Ecto neural progenitor cell (in vitro differentiated cells): Measurements from ENCODE around the gene RBM17.
"Not testable (repeated sequence)": the region's sequence is repeated elsewhere in the genome, so short reads cannot be mapped to it uniquely, and the experiment has no call there.

Experiments used
- DNase-seq: peaks from one replicate; pipeline ENCODE4 v3.0.0-alpha.2; 2018; ENCODE audit warnings: low spot score

The RBM17 gene

DNA sequence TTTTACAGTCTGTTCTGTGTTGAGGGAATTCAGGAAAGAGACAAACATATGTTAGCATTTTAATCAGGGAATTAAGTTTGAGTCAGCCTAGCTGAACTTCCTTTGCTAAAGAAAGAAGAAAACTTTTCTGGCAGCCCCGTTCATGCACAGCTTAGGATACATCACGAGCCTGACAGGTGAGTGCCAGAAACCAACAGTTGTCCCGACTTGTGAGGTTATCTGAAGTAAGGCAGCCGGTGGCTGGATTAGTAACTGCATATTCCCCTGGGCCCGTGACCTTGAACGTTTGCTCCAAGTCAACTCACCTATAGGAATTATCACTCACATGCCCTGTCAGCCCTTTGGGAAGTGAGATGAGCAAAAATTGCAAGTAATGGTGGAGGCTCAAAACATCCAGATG lies 24.1 kb downstream of the RBM17 start:
- DNase-seq, result no peak

- no peak for DNase-seq
Measured at GRCh38 chr10:6114299-6114698, 25.5 kb downstream of the RBM17 start.

- DNase-seq, result no peak
Measured at GRCh38 chr10:6114805-6115341, 26.0 kb downstream of the RBM17 start.

DNA sequence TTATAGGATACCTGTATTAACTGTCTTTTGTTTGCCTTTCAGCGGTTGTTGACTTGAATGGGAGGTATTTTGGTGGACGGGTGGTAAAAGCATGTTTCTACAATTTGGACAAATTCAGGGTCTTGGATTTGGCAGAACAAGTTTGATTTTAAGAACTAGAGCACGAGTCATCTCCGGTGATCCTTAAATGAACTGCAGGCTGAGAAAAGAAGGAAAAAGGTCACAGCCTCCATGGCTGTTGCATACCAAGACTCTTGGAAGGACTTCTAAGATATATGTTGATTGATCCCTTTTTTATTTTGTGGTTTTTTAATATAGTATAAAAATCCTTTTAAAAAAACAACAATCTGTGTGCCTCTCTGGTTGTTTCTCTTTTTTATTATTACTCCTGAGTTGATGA lies 26.6 kb downstream of the RBM17 start:
- no peak for DNase-seq

DNA sequence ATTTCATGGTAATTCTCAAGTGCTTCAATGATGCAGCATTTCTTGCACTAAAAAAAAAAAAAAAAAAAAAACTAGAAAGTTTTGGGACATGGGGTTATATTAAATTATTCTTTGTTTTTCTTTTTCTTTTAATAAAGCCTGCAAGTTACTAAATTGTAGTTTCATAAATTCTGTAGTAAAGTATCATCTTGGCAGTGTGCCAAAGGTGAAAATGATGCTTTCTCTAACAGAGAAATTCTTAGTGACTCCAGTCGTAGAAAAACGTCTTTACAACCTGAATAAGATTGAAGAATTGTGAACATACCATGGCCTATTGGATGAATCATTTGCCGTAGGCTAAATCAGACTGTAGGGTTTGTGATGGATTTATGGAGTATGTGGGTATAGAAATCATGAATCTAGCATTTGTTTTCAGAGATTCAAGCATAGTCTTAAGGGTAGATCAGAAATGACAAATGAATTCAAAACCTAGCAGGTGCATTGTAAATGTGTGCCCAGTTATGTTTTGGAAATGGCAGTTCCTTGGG lies 27.1 kb downstream of the RBM17 start:
- DNase-seq, result no peak

- DNase-seq, result no peak
Measured at GRCh38 chr10:6116806-6117205, 28.0 kb downstream of the RBM17 start.

DNA sequence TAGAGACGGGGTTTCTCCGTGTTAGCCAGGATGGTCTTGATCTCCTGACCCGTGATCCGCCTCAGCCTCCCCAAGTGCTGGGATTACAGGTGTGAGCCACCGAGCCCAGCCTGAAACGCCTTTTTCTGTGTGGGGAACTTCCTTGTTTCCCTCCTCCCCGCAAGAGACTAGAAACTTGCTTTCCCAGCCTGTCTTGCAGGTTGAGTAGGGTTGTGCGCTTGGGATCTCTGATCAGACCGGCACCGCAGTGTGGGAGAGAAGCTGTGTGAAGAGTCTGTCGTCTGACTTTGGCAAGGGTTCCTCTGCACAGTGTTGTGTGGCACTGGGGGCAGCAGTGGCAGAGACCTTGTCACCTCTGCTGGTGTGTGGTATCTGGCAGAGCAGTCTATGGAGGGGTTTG lies 28.9 kb downstream of the RBM17 start:
- DNase-seq, result no peak

DNA sequence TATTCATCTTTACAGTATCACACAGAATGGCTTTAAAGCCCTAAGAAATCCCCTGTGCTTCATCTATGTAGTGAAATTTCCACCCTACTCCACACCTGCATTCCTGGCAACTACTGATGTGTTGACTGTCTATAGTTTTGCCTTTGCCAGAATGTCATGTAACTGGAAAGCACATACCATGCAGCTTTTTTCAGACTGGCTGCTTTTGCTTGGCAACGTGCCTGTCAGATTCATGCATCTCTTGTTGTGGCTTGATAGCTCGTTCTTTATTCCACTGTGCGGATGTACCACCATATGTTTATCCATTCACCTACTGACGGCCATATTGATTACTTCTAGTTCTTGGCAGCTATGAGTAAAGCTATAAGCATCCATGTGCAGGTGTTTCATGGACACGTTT lies 30.6 kb downstream of the RBM17 start:
- no peak for DNase-seq

DNA sequence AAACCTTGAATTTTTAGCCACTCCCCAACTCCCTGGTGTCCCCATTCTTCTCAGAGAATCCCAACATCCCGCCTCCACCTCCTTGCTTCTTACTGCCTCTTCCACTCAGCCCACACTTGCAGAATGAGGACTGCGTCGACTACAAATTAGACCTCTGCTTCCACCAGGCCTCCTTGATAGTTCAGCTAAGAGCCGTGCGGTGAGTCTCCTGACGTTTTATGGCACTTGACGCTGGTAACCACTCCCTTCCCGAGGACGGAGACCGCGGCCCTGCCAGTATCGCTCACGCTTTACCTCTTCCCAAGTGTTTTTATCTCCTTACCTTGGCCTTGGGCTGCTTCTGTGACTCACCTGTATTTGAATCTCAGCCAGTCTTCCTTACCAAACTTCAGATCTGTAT lies 31.1 kb downstream of the RBM17 start:
- no peak for DNase-seq

GRCh38 chr10:6120691-6121090 lies 31.9 kb downstream of the RBM17 start:
- no peak for DNase-seq

- no peak for DNase-seq
Measured at GRCh38 chr10:6121146-6121545, 32.3 kb downstream of the RBM17 start.

DNA sequence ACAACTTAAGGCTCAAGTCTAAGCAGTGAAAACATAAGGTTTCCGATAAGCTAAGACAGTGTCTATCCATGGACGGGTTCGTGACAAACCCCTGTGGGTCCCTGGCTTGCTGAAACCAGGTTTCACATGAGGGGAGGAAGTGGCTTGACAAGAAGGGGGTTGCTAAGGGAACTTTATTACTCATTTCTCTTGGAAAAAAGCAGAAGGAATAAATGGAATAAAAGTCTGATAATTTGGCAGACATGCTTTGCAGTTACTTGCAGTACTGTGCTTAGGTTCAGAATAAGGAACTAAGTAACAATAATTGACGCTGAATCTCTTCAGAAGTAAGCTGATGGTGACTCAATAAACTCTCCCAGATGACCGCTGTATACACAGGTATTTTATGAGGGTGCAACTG lies 34.7 kb downstream of the RBM17 start:
- DNase-seq, result no peak

- no peak for DNase-seq
Measured at GRCh38 chr10:6124666-6125065, 35.8 kb downstream of the RBM17 start.

DNA sequence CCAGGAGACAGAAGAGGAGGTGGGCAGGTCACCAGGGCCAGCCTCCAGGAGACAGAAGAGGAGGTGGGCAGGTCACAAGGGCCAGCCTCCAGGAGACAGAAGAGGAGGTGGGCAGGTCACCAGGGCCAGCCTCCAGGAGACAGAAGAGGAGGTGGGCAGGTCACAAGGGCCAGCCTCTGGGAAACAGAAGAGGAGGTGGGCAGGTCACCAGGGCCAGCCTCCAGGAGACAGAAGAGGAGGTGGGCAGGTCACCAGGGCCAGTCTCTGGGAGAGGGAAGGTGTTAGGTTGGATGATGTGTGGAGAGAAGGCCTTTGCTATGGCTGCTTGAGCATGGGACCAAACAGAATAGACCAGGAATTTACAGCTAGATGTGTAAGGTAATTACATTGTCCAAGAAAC lies 38.6 kb downstream of the RBM17 start:
- DNase-seq, result not testable (repeated sequence)

DNA sequence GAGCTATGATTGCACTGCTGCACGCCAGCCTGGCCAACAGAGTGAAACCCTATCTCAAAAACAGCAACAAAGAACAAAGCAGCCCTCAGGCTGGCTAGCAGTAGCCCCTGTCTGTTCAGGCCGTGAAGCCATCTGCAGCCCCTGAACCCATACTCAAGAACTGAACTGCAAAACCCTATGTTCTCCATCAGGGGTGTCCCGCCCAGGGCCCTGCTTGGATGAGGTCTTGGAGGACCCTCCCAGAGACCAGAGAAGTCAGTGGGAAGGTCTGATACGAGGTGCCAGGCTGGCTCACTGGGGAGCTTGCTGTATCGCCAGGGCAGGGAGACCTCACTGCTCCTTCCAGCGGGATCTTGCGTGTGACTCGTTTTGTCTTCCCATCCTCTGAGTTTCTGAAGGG lies 39.3 kb downstream of the RBM17 start:
- DNase-seq, result no peak

GRCh38 chr10:6128591-6129251 lies 39.9 kb downstream of the RBM17 start:
- DNase-seq, result no peak

DNA sequence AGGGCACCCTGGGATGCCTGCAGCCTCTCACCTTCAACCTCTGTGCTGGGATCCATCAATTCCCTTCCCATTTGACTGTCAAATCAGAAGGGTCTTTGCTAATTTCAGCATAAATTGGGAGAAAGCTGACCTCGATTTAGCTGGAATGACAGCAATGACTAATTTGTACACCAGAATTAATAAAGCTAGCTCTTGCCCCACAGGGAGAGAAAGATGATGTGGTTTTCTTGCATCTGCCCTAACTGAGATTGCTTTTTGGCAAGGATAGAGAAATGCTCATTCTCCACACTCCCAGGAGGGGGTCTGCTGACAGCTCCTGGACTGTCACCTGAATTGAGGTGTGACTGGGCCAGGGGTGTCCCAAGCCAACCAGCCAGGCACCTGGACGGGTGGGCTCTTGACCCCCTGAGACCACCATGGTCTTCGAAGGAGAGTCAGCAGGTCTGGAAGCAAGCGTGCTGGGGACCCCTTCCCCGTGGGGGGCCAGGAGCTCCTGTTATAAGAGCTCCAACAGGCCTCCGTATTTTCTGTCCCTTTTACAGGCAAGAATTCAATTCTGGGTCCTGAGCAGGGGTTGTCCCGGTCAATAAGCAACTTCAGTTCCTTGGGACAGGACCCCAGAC lies 42.1 kb downstream of the RBM17 start:
- no peak for DNase-seq

- no peak for DNase-seq
Measured at GRCh38 chr10:6133331-6134098, 44.7 kb downstream of the RBM17 start.

DNA sequence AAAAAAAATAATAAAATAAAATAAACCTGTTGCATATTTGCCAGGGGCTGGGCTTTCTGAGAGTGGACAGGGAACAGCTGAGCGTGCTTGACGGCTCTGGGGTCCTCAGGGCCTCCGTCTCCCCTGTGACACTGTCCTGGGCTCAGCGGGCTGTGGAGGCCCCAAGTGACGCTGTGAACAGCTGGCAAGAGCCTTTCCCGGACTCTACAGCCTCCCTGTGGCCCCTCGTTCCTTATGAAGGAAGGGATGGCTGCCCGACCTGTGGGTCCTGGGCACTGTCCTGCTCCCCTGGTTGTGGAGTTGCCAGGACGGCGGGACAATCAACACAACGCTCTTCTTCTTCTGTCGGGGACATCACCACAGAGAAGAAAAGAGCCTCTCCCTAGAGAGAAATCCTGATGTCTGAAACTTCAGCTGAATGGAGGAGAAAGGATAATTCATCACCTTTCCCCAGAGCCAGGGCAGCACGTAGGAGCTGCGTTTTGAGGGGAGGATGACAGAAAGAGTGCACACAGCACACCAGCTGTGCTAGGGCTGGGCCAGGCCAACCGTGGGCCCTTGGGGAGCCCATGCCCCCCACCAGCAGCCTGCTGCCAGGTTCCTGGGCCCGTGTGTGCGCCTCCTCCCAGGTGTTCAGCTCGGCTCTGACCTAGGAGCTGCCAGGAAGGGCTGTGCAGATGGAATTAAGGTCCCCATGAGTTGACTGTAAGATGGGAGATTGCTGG lies 45.4 kb downstream of the RBM17 start:
- no peak for DNase-seq

GRCh38 chr10:6135039-6135438 lies 46.2 kb downstream of the RBM17 start:
- no peak for DNase-seq

DNA sequence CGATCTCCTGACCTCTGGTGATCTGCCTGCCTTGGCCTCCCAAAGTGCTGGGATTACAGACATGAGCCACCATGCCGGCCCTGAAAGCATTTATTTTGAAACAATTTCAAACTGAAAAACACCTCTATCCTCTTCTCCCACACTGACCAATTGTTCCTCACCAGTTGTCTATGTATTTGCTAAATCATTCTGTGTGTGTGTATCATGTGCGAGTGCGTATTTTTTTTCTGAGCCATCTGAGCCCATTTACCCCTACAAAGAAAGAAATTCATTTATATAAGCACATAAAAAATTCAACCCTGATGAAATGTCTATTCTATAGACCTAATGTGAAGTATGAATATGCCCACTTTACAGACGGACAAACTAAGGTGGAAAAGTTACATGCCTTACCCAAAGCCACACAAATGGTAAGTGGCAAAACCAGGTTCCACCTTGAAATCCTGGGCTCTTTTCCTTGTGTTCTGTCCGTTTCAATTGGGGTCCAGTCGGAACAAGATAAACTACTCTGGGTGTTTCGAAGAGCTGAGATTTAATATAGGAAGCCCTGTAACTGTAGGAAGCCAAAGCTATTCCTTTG lies 46.8 kb downstream of the RBM17 start:
- no peak for DNase-seq
